HL-60 (cell line): ENCODE measurements around the gene IVD.

ENCODE experiments used
- DNase-seq, 2 experiments: peaks; one replicate each; pipeline ENCODE4 v3.0.0-alpha.2; 2010 to 2020; ENCODE audit warnings: low read depth in 1 of 2, low spot score in 1 of 2
- H3K27ac ChIP-seq: fragments of 250-450 bp; sonication (Bioruptor Pico); replicated peaks from 2 replicates; pipeline ENCODE4 v1.5.1; 2020; ENCODE audit warnings: mild to moderate bottlenecking, moderate library complexity
- H3K27me3 ChIP-seq: fragments of 250-450 bp; sonication (Bioruptor Pico); 2 replicates; pipeline ENCODE4 v1.5.1; 2021; ENCODE audit warnings: mild to moderate bottlenecking, moderate library complexity; ENCODE audit not compliant: insufficient read depth, poor library complexity, severe bottlenecking
- H3K4me3 ChIP-seq: replicated peaks from 2 replicates; pipeline ENCODE4 v1.5.1; 2011; ENCODE audit warnings: mild to moderate bottlenecking, control low read depth, low read length; ENCODE audit not compliant: insufficient read depth
- CTCF ChIP-seq: IDR thresholded peaks from one replicate; pipeline ENCODE4 v1.5.1; 2011; ENCODE audit warnings: low read length, control low read depth, inconsistent platforms; ENCODE audit not compliant: insufficient read depth
- GABPA ChIP-seq: IDR thresholded peaks from 2 replicates; pipeline ENCODE4 v1.6.1; 2012; ENCODE audit warnings: low read depth
- POLR2AphosphoS5 ChIP-seq: IDR thresholded peaks from 2 replicates; pipeline ENCODE4 v1.6.1; 2012; ENCODE audit warnings: low read depth
- REST ChIP-seq: IDR thresholded peaks from 2 replicates; pipeline ENCODE4 v1.6.1; 2012; ENCODE audit warnings: low read depth; ENCODE audit not compliant: insufficient replicate concordance
- SPI1 ChIP-seq: IDR thresholded peaks from 2 replicates; pipeline ENCODE4 v1.6.1; 2012; ENCODE audit warnings: low read depth, mild to moderate bottlenecking, borderline replicate concordance

Gene IVD

DNA sequence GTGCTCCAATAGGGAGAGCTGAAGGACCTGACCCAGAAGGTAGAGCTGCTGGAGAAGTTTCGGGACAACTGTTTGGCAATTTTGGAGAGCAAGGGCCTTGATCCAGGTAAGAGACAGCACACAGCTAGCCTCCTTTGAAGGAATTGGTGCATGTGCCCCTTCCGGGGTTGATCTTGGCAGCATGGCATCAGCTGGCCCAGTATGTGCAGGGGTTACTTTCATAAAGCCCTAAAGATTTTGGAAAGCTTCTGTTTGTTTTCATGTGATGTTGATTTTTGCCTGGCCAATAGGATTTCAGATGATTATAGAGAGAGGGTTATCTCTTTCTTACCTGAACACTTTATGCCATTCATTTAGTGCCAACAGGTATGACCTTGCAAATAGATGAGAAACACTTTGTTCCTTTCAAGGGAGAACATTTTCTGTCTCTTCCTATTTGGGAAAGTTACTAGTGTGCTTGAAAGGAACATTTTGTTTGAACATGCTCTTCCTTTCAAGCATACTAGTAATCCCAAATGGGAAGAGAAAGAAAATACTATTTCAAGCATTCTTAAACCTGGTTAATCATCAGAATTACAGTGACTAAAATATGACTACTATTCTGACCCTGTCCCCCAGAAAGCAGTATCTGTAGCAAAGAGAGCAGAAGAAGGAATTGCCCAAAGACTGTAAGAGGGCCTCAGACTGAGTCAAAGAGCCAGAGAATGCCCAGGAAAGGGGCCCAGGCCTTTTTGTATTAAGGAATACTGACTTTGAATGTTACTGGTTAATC lies 15.6 kb upstream of the IVD start:
- no peak overlapping the region for H3K27ac ChIP-seq
- no peak for TF ChIP-seq SPI1
- TF ChIP-seq GABPA: no peak
- no peak for TF ChIP-seq CTCF
- TF ChIP-seq POLR2AphosphoS5: no peak
- TF ChIP-seq REST: no peak
- no peak overlapping the region for H3K4me3 ChIP-seq
- DNase-seq: no peak
- H3K27me3 ChIP-seq: no peaks in the 10 kb centered on the region

- Histone ChIP-seq H3K27me3 (no peaks in the 10 kb centered on the region), H3K4me3 (no peak overlapping the region), H3K27ac (no peak overlapping the region)
- no peak for DNase-seq
- TF ChIP-seq CTCF: no peak
- no peak for TF ChIP-seq GABPA
- TF ChIP-seq REST: no peak
- no peak for TF ChIP-seq SPI1
- no peak for TF ChIP-seq POLR2AphosphoS5
Measured at GRCh38 chr15:40392986-40393948, 12.3 kb upstream of the IVD start.

- DNase-seq: no peak
- TF ChIP-seq POLR2AphosphoS5: no peak
- no peak for TF ChIP-seq REST
- TF ChIP-seq GABPA: no peak
- no peak for TF ChIP-seq SPI1
- TF ChIP-seq CTCF: no peak
- no peaks in the 10 kb centered on the region for H3K27me3 ChIP-seq
- H3K4me3 ChIP-seq: no peak overlapping the region
- peak overlapping the region; percentile 82 for H3K27ac ChIP-seq
Measured at GRCh38 chr15:40397688-40398412, 7.7 kb upstream of the IVD start.
